Measurements from ENCODE around the gene DNAJC2.
A peak's percentile ranks its signal among the peaks of the same experiment; 100 is the strongest.
"Not testable (repeated sequence)": the region's sequence is repeated elsewhere in the genome, so short reads cannot be mapped to it uniquely, and the experiment has no call there.

Gene DNAJC2

GRCh38 chr7:103341466-103341865 is 3.1 kb downstream of the DNAJC2 start:
- no peak for DNase-seq

- DNase-seq: no peak
Observed at GRCh38 chr7:103338864-103339263, 5.7 kb downstream of the DNAJC2 start.

- no peak for DNase-seq
Observed at GRCh38 chr7:103336761-103337160, 7.8 kb downstream of the DNAJC2 start.

GRCh38 chr7:103325744-103326143 is 18.8 kb downstream of the DNAJC2 start:
- no peak for DNase-seq

GRCh38 chr7:103317009-103317408 is 27.6 kb downstream of the DNAJC2 start:
- no peak for DNase-seq

- DNase-seq: no peak
Observed at GRCh38 chr7:103316380-103316941, 28.1 kb downstream of the DNAJC2 start.

GRCh38 chr7:103314852-103315251 is 29.7 kb downstream of the DNAJC2 start:
- no peak for DNase-seq

- DNase-seq: no peak
Observed at GRCh38 chr7:103307503-103308231, 36.9 kb downstream of the DNAJC2 start.

GRCh38 chr7:103301441-103301840 is 43.1 kb downstream of the DNAJC2 start:
- DNase-seq: no peak

GRCh38 chr7:103299660-103300059 is 44.9 kb downstream of the DNAJC2 start:
- DNase-seq: no peak

- no peak for DNase-seq
Observed at GRCh38 chr7:103297837-103298179, 46.8 kb downstream of the DNAJC2 start.

- peak; percentile 65 for DNase-seq
Observed at GRCh38 chr7:103296901-103297836, 47.4 kb downstream of the DNAJC2 start, which contains the start of gene PMPCB. Gene PMPCB (plus strand): TSS chr7:103297435. CDS start chr7:103297460, 25 bp downstream.

GRCh38 chr7:103293526-103293925 is 51.0 kb downstream of the DNAJC2 start:
- no peak for DNase-seq

- DNase-seq: no peak
Observed at GRCh38 chr7:103292122-103292521, 52.4 kb downstream of the DNAJC2 start.

GRCh38 chr7:103282802-103283427 is 61.7 kb downstream of the DNAJC2 start:
- not testable (repeated sequence) for DNase-seq

- not testable (repeated sequence) for DNase-seq
Observed at GRCh38 chr7:103280803-103281155, 63.8 kb downstream of the DNAJC2 start.

GRCh38 chr7:103279963-103280802 is 64.4 kb downstream of the DNAJC2 start:
- DNase-seq: not testable (repeated sequence)

- not testable (repeated sequence) for DNase-seq
Observed at GRCh38 chr7:103279636-103279962, 65.0 kb downstream of the DNAJC2 start.

GRCh38 chr7:103278195-103278594 is 66.4 kb downstream of the DNAJC2 start:
- DNase-seq: not testable (repeated sequence)

GRCh38 chr7:103274867-103275266 is 69.7 kb downstream of the DNAJC2 start:
- DNase-seq: not testable (repeated sequence)

- not testable (repeated sequence) for DNase-seq
Observed at GRCh38 chr7:103273374-103273773, 71.2 kb downstream of the DNAJC2 start.

GRCh38 chr7:103266229-103266628 is 78.3 kb downstream of the DNAJC2 start:
- not testable (repeated sequence) for DNase-seq
